ENCODE data around the gene DDN. TPM values are rescaled to one million over a fixed set of nuclear protein-coding genes. Genes with fewer than 3 reads are reported as not detected.

DDN gene
- total and polyA plus RNA-seq, 8 donors: 0.03 to 0.12 (median 0.06) TPM; not detected in 3

GRCh38 chr12:49026101-49026500 lies 26.9 kb upstream of the DDN start:
- no peak for DNase-seq
- no peak for ATAC-seq
- no peaks in the 10 kb centered on the region for H3K4me1 ChIP-seq

GRCh38 chr12:49025463-49025862 lies 26.3 kb upstream of the DDN start:
- ATAC-seq: no peak
- H3K36me3 ChIP-seq: peaks cover 0 to 70% (median 36%) of the 10 kb centered on the region in 3 donors
- intact Hi-C loops (cut with DNase I): no loop called here
- no peak for TF ChIP-seq CTCF (IDR thresholded peaks at IDR 0.05)
- no peaks in the 10 kb centered on the region for H3K4me1 ChIP-seq
- H3K4me3 ChIP-seq: no peak overlapping the region
- no peak for DNase-seq
- 87 to 94% methylated on average over 4 of the region's 4 CpGs for WGBS, 2 donors
- H3K9me3 ChIP-seq: no peaks in the 10 kb centered on the region
- FAIRE-seq: no peak
- H3K27me3 ChIP-seq: no peaks in the 10 kb centered on the region
- no peak overlapping the region for H3K27ac ChIP-seq

More at GRCh38 chr12:49026101-49026500, 26.9 kb upstream of the DDN start:
- H3K36me3 ChIP-seq: peaks cover 0 to 70% (median 36%) of the 10 kb centered on the region in 3 donors
- no peaks in the 10 kb centered on the region for H3K27me3 ChIP-seq
- FAIRE-seq: no peak
- no peaks in the 10 kb centered on the region for H3K9me3 ChIP-seq
- 94 to 95% methylated on average over 21 of the region's 21 CpGs for WGBS, 2 donors
- no peak overlapping the region for H3K27ac ChIP-seq
- no peak overlapping the region for H3K4me3 ChIP-seq
- intact Hi-C loops (cut with DNase I): no loop called here
- TF ChIP-seq CTCF (IDR thresholded peaks at IDR 0.05): no peak

- H3K4me1 ChIP-seq: peaks cover 0 to under 1% (median 0%) of the 10 kb centered on the region in 3 donors
- no peak overlapping the region for H3K27ac ChIP-seq
- WGBS, 2 donors: 88% methylated on average over 12 of the region's 12 CpGs
- DNase-seq (no peak), FAIRE-seq (no peak), ATAC-seq (no peak)
- peaks cover 0 to 70% (median 36%) of the 10 kb centered on the region in 3 donors for H3K36me3 ChIP-seq
- no peaks in the 10 kb centered on the region for H3K9me3 ChIP-seq
- H3K4me3 ChIP-seq: no peak overlapping the region
- H3K27me3 ChIP-seq: no peaks in the 10 kb centered on the region
- intact Hi-C loops (cut with DNase I): no loop called here
- TF ChIP-seq CTCF (IDR thresholded peaks at IDR 0.05): no peak
Measured at GRCh38 chr12:49024543-49024942, 25.4 kb upstream of the DDN start.

- H3K4me3 ChIP-seq: no peak overlapping the region
- no peak for TF ChIP-seq CTCF (IDR thresholded peaks at IDR 0.05)
- ATAC-seq (no peak), FAIRE-seq (no peak), DNase-seq (no peak)
- H3K36me3 ChIP-seq: peaks cover 0 to 70% (median 33%) of the 10 kb centered on the region in 3 donors
- H3K27ac ChIP-seq: no peak overlapping the region
- 89 to 91% methylated on average over 2 of the region's 2 CpGs for WGBS, 2 donors
- intact Hi-C loops (cut with DNase I): no loop called here
- H3K4me1 ChIP-seq: peaks cover 0 to 4% (median 0%) of the 10 kb centered on the region in 3 donors
- H3K9me3 ChIP-seq: no peaks in the 10 kb centered on the region
- no peaks in the 10 kb centered on the region for H3K27me3 ChIP-seq
Measured at GRCh38 chr12:49023812-49024211, 24.6 kb upstream of the DDN start.

- Histone ChIP-seq H3K27ac (no peak overlapping the region), H3K36me3 (peaks cover 0 to 60% (median 23%) of the 10 kb centered on the region in 3 donors), H3K4me1 (peaks cover 0 to 4% (median 3%) of the 10 kb centered on the region in 3 donors), H3K4me3 (no peak overlapping the region), H3K27me3 (no peaks in the 10 kb centered on the region), H3K9me3 (no peaks in the 10 kb centered on the region)
- DNase-seq (no peak), ATAC-seq (no peak), FAIRE-seq (no peak)
- 81 to 88% methylated on average over 15 of the region's 15 CpGs for WGBS, 2 donors
- intact Hi-C loops (cut with DNase I): no loop called here
- TF ChIP-seq CTCF (IDR thresholded peaks at IDR 0.05): no peak
Measured at GRCh38 chr12:49022558-49023178, 23.5 kb upstream of the DDN start.

All from pancreas (tissue), 10 donors.